Measurements from ENCODE around the gene KLF6. TPM values are rescaled to one million over a fixed set of nuclear protein-coding genes. Genes with fewer than 3 reads are reported as not detected.

Gene KLF6
- total RNA-seq, 1 experiment from 2014 or later, result 27.7 TPM

DNA sequence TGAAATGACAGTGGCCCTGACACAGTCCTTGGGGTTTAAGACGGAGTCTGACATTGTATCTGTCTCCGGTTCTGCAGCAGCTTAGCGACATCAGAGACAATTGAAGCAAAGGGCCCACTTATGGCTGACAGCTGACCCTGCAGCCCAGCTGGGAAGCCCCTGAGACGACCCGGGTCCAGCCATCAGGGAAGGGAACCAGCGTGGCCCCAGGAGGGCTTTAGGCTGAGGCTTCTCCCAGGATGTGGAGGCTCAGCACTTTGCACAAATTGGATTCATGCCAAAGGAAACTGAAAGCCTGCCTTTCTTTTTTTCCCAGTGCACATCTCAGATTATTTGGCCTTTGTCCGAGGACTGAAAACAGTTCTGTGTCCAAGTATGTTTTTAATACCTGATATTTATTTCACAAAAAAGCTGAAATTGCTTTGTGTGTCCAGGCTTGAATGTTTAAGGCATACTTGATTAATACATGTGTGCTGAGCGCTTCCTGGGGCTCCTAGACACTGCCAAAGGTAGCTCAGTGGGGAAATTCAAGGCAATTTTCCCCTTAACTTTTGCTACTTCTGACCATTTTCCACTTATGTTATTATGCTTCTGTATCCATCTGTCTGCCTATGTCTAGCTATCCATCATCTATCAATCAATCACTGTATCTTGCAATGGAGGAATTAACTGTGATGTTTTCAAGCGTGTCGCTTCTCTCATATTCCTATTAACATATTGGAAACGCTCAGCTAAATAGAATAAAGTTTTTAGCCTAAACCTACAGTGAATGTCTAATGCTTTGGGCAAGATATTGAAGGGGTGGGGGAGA, 34.8 kb downstream of the KLF6 start:
- no peaks in the 10 kb centered on the region for H3K9me3 ChIP-seq (ENCODE audit: insufficient read depth, low read depth)
- ChIA-PET CTCF (interaction anchor here (0.6 kb wide), 1 partner anchor 326 kb away, joined by 3 read pairs; no protein-coding TSS in a partner anchor), POLR2A (ENCODE audit: unreplicated experiment) (no interaction called here)
- H3K4me1 ChIP-seq (replicated peaks; ENCODE audit: insufficient read depth), result peaks cover 18% of the 10 kb centered on the region
- no peaks in the 10 kb centered on the region for H4K20me1 ChIP-seq (ENCODE audit: insufficient read depth)
- no peaks in the 10 kb centered on the region for H3K9me2 ChIP-seq (ENCODE audit: insufficient read depth)
- H3F3A ChIP-seq (ENCODE audit: insufficient read depth, low read depth), result peaks cover 9% of the 10 kb centered on the region
- no TSS peak for BruUV-seq (replicated peaks)
- intact Hi-C loops (cut with micrococcal nuclease; ENCODE audit: unreplicated experiment), result no loop called here
- no peaks in the 10 kb centered on the region for H3K36me3 ChIP-seq (ENCODE audit: low read depth)
- H3K27me3 ChIP-seq (ENCODE audit: insufficient read depth, low read depth), result no peaks in the 10 kb centered on the region
- TF ChIP-seq CTCF (conservative IDR thresholded peaks at IDR 0.05), result no peak
- TF ChIP-seq EZH2 (IDR thresholded peaks at IDR 0.05; ENCODE audit: low read depth), result no peak
- H3K79me2 ChIP-seq (ENCODE audit: low read depth), result no peaks in the 10 kb centered on the region
- H3K4me2 ChIP-seq, result no peak overlapping the region
- no peak overlapping the region for H3K4me3 ChIP-seq
- no peak for DNase-seq
- no peak overlapping the region for H2AFZ ChIP-seq
- H3K27ac ChIP-seq, result no peak overlapping the region

DNA sequence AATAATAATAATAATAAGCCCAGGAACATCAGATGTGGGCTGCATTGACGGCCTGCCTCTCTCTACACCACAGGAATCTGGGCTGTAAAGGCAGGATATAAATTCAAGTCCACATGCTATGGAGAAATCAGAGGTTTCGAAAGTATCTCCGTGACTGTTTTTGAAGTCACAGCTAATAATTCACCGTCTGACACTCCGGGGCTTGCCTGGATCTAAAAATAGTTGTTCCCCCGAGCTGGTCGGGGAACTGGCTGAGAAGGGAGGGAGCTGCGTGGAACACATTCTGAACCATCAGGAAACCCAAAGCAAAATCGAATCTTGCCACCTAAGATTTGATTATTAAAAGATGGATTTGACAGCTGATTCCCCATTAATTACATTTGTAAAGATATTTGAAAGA, 35.4 kb downstream of the KLF6 start:
- Histone ChIP-seq H3K9me3 (ENCODE audit: insufficient read depth, low read depth) (no peaks in the 10 kb centered on the region), H3K27ac (no peak overlapping the region), H3F3A (ENCODE audit: insufficient read depth, low read depth) (peaks cover 5% of the 10 kb centered on the region), H3K4me3 (no peak overlapping the region), H3K4me2 (no peak overlapping the region), H2AFZ (no peak overlapping the region), H3K27me3 (ENCODE audit: insufficient read depth, low read depth) (no peaks in the 10 kb centered on the region), H3K36me3 (ENCODE audit: low read depth) (no peaks in the 10 kb centered on the region), H4K20me1 (ENCODE audit: insufficient read depth) (no peaks in the 10 kb centered on the region), H3K79me2 (ENCODE audit: low read depth) (no peaks in the 10 kb centered on the region), H3K9me2 (ENCODE audit: insufficient read depth) (no peaks in the 10 kb centered on the region), H3K4me1 (replicated peaks; ENCODE audit: insufficient read depth) (peaks cover 13% of the 10 kb centered on the region)
- no peak for TF ChIP-seq EZH2 (IDR thresholded peaks at IDR 0.05; ENCODE audit: low read depth)
- no peak for TF ChIP-seq CTCF (conservative IDR thresholded peaks at IDR 0.05)
- POLR2A ChIA-PET (ENCODE audit: unreplicated experiment), result no interaction called here
- no TSS peak for BruUV-seq (replicated peaks)
- intact Hi-C loops (cut with micrococcal nuclease; ENCODE audit: unreplicated experiment), result no loop called here
- no peak for DNase-seq
- CTCF ChIA-PET, result no interaction called here

GRCh38 chr10:3749011-3749410, 36.0 kb downstream of the KLF6 start:
- no TSS peak for BruUV-seq (replicated peaks)
- Histone ChIP-seq H3K79me2 (ENCODE audit: low read depth) (no peaks in the 10 kb centered on the region), H3K27me3 (ENCODE audit: insufficient read depth, low read depth) (no peaks in the 10 kb centered on the region), H2AFZ (no peak overlapping the region), H3F3A (ENCODE audit: insufficient read depth, low read depth) (no peaks in the 10 kb centered on the region; the same call in 1 of the 2 replicates), H3K9me2 (ENCODE audit: insufficient read depth) (no peaks in the 10 kb centered on the region), H3K36me3 (ENCODE audit: low read depth) (no peaks in the 10 kb centered on the region), H3K4me2 (no peak overlapping the region), H3K4me3 (no peak overlapping the region), H3K4me1 (replicated peaks; ENCODE audit: insufficient read depth) (peaks cover 7% of the 10 kb centered on the region), H3K27ac (no peak overlapping the region), H4K20me1 (ENCODE audit: insufficient read depth) (no peaks in the 10 kb centered on the region), H3K9me3 (ENCODE audit: insufficient read depth, low read depth) (no peaks in the 10 kb centered on the region)
- intact Hi-C loops (cut with micrococcal nuclease; ENCODE audit: unreplicated experiment), result no loop called here
- no peak for TF ChIP-seq CTCF (conservative IDR thresholded peaks at IDR 0.05)
- TF ChIP-seq EZH2 (IDR thresholded peaks at IDR 0.05; ENCODE audit: low read depth), result no peak
- ChIA-PET CTCF (no interaction called here), POLR2A (ENCODE audit: unreplicated experiment) (no interaction called here)
- no peak for DNase-seq
